Endothelial cell of umbilical vein (primary cell): ENCODE measurements around the gene CACNA1C. TPM values are rescaled to one million over a fixed set of nuclear protein-coding genes. Genes with fewer than 3 reads are reported as not detected.

Experiments used
- BruUV-seq: library from RNA; stranded (reverse); fragments of 400-500 nt; replicated peaks from 2 replicates; lab custom pipeline; 2021; lab: Mats Ljungman, UMichigan
- CTCF ChIA-PET: fragments of 300-600, 350-600 bp; sonication (Branson Sonifier 250); formaldehyde crosslinking; loops from one replicate; lab custom pipeline; 2021; ENCODE audit warnings: antibody characterized with exemption, inconsistent platforms; lab: Charles Lee
- POLR2A ChIA-PET: fragments of 300-600, 350-600 bp; sonication (Branson Sonifier 250); formaldehyde crosslinking; loops from one replicate; lab custom pipeline; 2021; ENCODE audit warnings: antibody characterized with exemption, inconsistent platforms; lab: Charles Lee
- DNase-seq: peaks from one replicate; pipeline ENCODE4 v3.0.0-alpha.2; 2011; ENCODE audit warnings: low read depth, low spot score
- FAIRE-seq: peaks from 2 replicates; lab custom pipeline; 2011; peaks lifted over from hg19 to GRCh38; lab: Jason Lieb, UNC
- H2AFZ ChIP-seq: 2 replicates; pipeline ENCODE4 v1.6.0; 2012; ENCODE audit warnings: low read depth, low read length, control low read depth, inconsistent platforms
- H3K27ac ChIP-seq: 2 replicates; pipeline ENCODE4 v1.5.1; 2011; ENCODE audit warnings: low read depth, mild to moderate bottlenecking, control low read depth, low read length, moderate library complexity; ENCODE audit not compliant: insufficient read depth
- H3K27me3 ChIP-seq, 2 experiments: 2 replicates each; pipeline versions ENCODE4 v1.6.0 to v1.6.1; 2011; ENCODE audit warnings: low read length in 2 of 2, mixed read lengths in 1 of 2; ENCODE audit not compliant: control insufficient read depth in 2 of 2, insufficient read depth in 2 of 2
- H3K36me3 ChIP-seq, 2 experiments: 2 replicates in 1 of 2; 3 replicates in 1 of 2; pipeline ENCODE4 v1.5.1; 2011; ENCODE audit warnings: low read length in 2 of 2, mild to moderate bottlenecking in 1 of 2, moderate library complexity in 1 of 2; ENCODE audit not compliant: control insufficient read depth in 2 of 2, insufficient read depth in 2 of 2; ENCODE audit errors: extremely low read depth in 1 of 2
- H3K4me1 ChIP-seq: 3 replicates; pipeline ENCODE4 v1.5.1; 2011; ENCODE audit warnings: mild to moderate bottlenecking, low read length; ENCODE audit not compliant: control insufficient read depth, insufficient read depth; ENCODE audit errors: extremely low read depth
- H3K4me2 ChIP-seq: 2 replicates; pipeline ENCODE4 v1.6.1; 2011; ENCODE audit warnings: low read length, control low read depth, mixed read lengths; ENCODE audit not compliant: insufficient read depth
- H3K4me3 ChIP-seq, 3 experiments: fragments of 200-600 bp in 1 of 3; sonication (generic), shearing (Covaris generic) in 1 of 3; replicated peaks in 1 of 3; 2 replicates each; pipeline ENCODE4 v1.5.1; 2011 to 2016; ENCODE audit warnings: control low read depth in 3 of 3, low read length in 3 of 3, mild to moderate bottlenecking in 2 of 3, inconsistent platforms in 1 of 3, low read depth in 1 of 3, moderate library complexity in 1 of 3; ENCODE audit not compliant: insufficient read depth in 1 of 3
- H3K79me2 ChIP-seq: 2 replicates; pipeline ENCODE4 v1.6.0; 2012; ENCODE audit warnings: low read length, inconsistent platforms; ENCODE audit not compliant: control insufficient read depth, insufficient read depth
- H3K9ac ChIP-seq: replicated peaks from 2 replicates; pipeline ENCODE3; 2011; ENCODE audit warnings: low read length, control low read depth; ENCODE audit not compliant: insufficient read depth; ENCODE audit errors: extremely low read depth
- H3K9me1 ChIP-seq: replicated peaks from 3 replicates; pipeline ENCODE4 v1.6.0; 2011; ENCODE audit warnings: mild to moderate bottlenecking, low read length; ENCODE audit not compliant: control insufficient read depth, insufficient read depth; ENCODE audit errors: extremely low read depth
- H3K9me3 ChIP-seq: replicated peaks from 2 replicates; pipeline ENCODE4 v1.5.1; 2012; ENCODE audit warnings: low read length, inconsistent platforms; ENCODE audit not compliant: control insufficient read depth, insufficient read depth
- H4K20me1 ChIP-seq: replicated peaks from 2 replicates; pipeline ENCODE3; 2011; ENCODE audit warnings: mild to moderate bottlenecking, low read length; ENCODE audit not compliant: control insufficient read depth, insufficient read depth; ENCODE audit errors: extremely low read depth
- CTCF ChIP-seq, 2 donors: IDR thresholded peaks; 1 replicate in 1 of 2; 2 replicates in 1 of 2; pipeline ENCODE4 v1.5.1; 2011; ENCODE audit warnings: low read length in 2 of 2, mild to moderate bottlenecking in 2 of 2, moderate library complexity in 2 of 2, control low read depth in 1 of 2, inconsistent platforms in 1 of 2, low read depth in 1 of 2; ENCODE audit not compliant: insufficient read depth in 1 of 2; ENCODE audit errors: extremely low read depth in 1 of 2
- EZH2 ChIP-seq: IDR thresholded peaks from 2 replicates; pipeline ENCODE4 v1.6.1; 2012; ENCODE audit warnings: borderline replicate concordance, low read depth, mild to moderate bottlenecking, moderate library complexity, low read length, inconsistent platforms; ENCODE audit not compliant: severe bottlenecking
- FOS ChIP-seq: IDR thresholded peaks from 2 replicates; pipeline ENCODE4 v1.6.1; 2011; ENCODE audit warnings: mild to moderate bottlenecking, low read length, moderate library complexity, borderline replicate concordance; ENCODE audit not compliant: insufficient read depth
- GATA2 ChIP-seq: IDR thresholded peaks from 2 replicates; pipeline ENCODE4 v1.7.0; 2011; ENCODE audit warnings: low read depth, mild to moderate bottlenecking, moderate library complexity, mixed read lengths, low read length; ENCODE audit not compliant: insufficient read length, insufficient read depth
- JUN ChIP-seq: IDR thresholded peaks from 2 replicates; pipeline ENCODE4 v1.6.1; 2011; ENCODE audit warnings: borderline replicate concordance, low read depth; ENCODE audit not compliant: insufficient read length, insufficient read depth
- MYC ChIP-seq: IDR thresholded peaks from one replicate; pipeline ENCODE4 v1.6.1; 2011; ENCODE audit warnings: mild to moderate bottlenecking, low read depth, low read length
- POLR2A ChIP-seq: IDR thresholded peaks from 2 replicates; pipeline ENCODE4 v1.6.1; 2012; ENCODE audit warnings: low read depth, mild to moderate bottlenecking, control low read depth, low read length
- POLR2AphosphoS5 ChIP-seq: IDR thresholded peaks from 2 replicates; pipeline ENCODE4 v1.6.1; 2012; ENCODE audit warnings: low read depth, mild to moderate bottlenecking, control low read depth, low read length, moderate library complexity; ENCODE audit not compliant: insufficient read depth
- dilution Hi-C: fragments of 300-500 bp; cut with MboI; formaldehyde crosslinking; loops from one replicate; pipeline ENCODE4 v1.15.0; 2019; ENCODE audit warnings: low sequenced_read_pairs; ENCODE audit not compliant: extremely low pct_ligation_motif_present
- intact Hi-C: fragments of 100-400 bp; cut with micrococcal nuclease; formaldehyde crosslinking; loops from one replicate; pipeline ENCODE4 v1.10.0; 2022
- polyA plus RNA-seq, 4 experiments: library from polyadenylated mRNA; depleted of rRNA in 3 of 4; stranded (reverse) in 3 of 4; unstranded in 1 of 4; fragments of >200 nt; gene quantifications; 2 replicates each; pipeline versions ENCODE4 v1.2.1 to v1.2.3, GENCODE V29; 2011 to 2012; ENCODE audit warnings: missing spikeins in 1 of 4
- total RNA-seq: library from RNA; stranded (reverse); gene quantifications from 2 replicates; pipeline ENCODE4 v1.2.3, GENCODE V29; 2021
- TF ChIP-seq, protein P1 (sequence below): IDR thresholded peaks from 2 replicates; pipeline ENCODE4 v1.6.1; 2011; ENCODE audit not compliant: insufficient read depth, insufficient read length

CACNA1C gene
- total and polyA plus RNA-seq, 2 donors (not counting 3 experiments of a cell fraction or from before 2014, with no cell fraction given): not detected

- DNase-seq: no peak
- no peak overlapping the region for H3K27ac ChIP-seq
- H3K9ac ChIP-seq: no peak overlapping the region
- no peaks in the 10 kb centered on the region for H3K9me1 ChIP-seq
- intact Hi-C loops: no loop called here
- H3K4me3 ChIP-seq: no peak overlapping the region
- H2AFZ ChIP-seq: no peak overlapping the region
- no peak for FAIRE-seq
- H3K36me3 ChIP-seq: no peaks in the 10 kb centered on the region
- CTCF ChIA-PET: interaction anchor here (1.4 kb wide), 1 partner anchor 25 kb away, joined by 5 read pairs; no protein-coding TSS in a partner anchor
- BruUV-seq: no TSS peak
- no peaks in the 10 kb centered on the region for H3K9me3 ChIP-seq
- no peaks in the 10 kb centered on the region for H3K4me1 ChIP-seq
- H3K4me2 ChIP-seq: no peak overlapping the region
- H3K27me3 ChIP-seq: no peaks in the 10 kb centered on the region
- TF ChIP-seq EZH2 (no peak), GATA2 (no peak), POLR2A (no peak), MYC (no peak), POLR2AphosphoS5 (no peak), JUN (no peak), FOS (no peak), CTCF (IDR thresholded peaks at IDR 0.05; ENCODE audit: extremely low read depth in 1 of 2, insufficient read depth in 1 of 2, low read depth in 1 of 2, low read length in 2 of 2) (no peak)
- TF ChIP-seq, protein P1, sequence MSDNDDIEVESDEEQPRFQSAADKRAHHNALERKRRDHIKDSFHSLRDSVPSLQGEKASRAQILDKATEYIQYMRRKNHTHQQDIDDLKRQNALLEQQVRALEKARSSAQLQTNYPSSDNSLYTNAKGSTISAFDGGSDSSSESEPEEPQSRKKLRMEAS: no peak
- POLR2A ChIA-PET: no interaction called here
- no peaks in the 10 kb centered on the region for H3K79me2 ChIP-seq
- dilution Hi-C loops: no loop called here
- H4K20me1 ChIP-seq: no peaks in the 10 kb centered on the region
Observed at GRCh38 chr12:2615665-2616402, 563.0 kb downstream of the CACNA1C start.
